ENCODE data around the gene PAX8. TPM values are rescaled to one million over a fixed set of nuclear protein-coding genes. Genes with fewer than 3 reads are reported as not detected.

Gene PAX8
- total and polyA plus RNA-seq, 2 donors (not counting 1 experiment from before 2014, with no cell fraction given) = 0.26 to 0.50 TPM

DNA sequence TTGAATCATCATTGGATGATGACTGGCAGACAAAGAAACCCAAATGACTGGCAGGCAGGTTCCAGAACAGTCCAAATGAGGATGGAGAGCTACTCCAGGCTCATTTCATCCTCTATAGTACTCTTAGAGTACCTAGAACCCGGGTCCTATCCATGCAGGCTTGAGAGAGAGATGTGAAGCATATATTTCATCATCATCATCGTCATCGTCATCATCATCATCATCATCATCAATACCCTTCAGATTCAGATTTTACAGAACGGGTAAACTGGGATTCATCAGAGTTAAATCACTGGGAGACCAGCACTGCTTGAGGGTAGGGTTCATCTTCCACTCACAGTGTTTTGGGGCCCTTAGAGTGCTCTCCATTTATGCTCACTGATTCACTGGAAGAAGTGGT is 52.3 kb downstream of the PAX8 start:
- Histone ChIP-seq H3K9ac (ENCODE audit: insufficient read depth, low read length) (no peak overlapping the region), H3K9me3 (ENCODE audit: control insufficient read depth, insufficient read depth, low read depth, low read length) (no peaks in the 10 kb centered on the region), H3K79me2 (ENCODE audit: control insufficient read depth, insufficient read depth, low read length) (no peaks in the 10 kb centered on the region), H3K4me1 (ENCODE audit: control insufficient read depth, extremely low read depth, insufficient read depth, low read length) (no peaks in the 10 kb centered on the region), H3K4me2 (ENCODE audit: extremely low read depth, insufficient read depth, low read length) (no peak overlapping the region), H3K4me3 (replicated peaks in 1 of 4; ENCODE audit: control extremely low read depth in 1 of 4, insufficient read depth in 1 of 4, low read depth in 3 of 4, low read length in 4 of 4) (no peak overlapping the region), H3K27ac (ENCODE audit: insufficient read depth, low read length) (no peak overlapping the region), H3K36me3 (ENCODE audit: control insufficient read depth, insufficient read depth, low read length) (no peaks in the 10 kb centered on the region), H4K20me1 (ENCODE audit: control insufficient read depth, extremely low read depth, insufficient read depth, low read length) (no peaks in the 10 kb centered on the region), H2AFZ (ENCODE audit: low read length) (no peak overlapping the region), H3K27me3 (ENCODE audit: control insufficient read depth, insufficient read depth, low read length) (no peaks in the 10 kb centered on the region)
- no peak for DNase-seq (ENCODE audit: low read depth in 2 of 2)
- no peak for TF ChIP-seq EZH2 (IDR thresholded peaks at IDR 0.05; ENCODE audit: low read length, missing control alignments)
- TF ChIP-seq, protein P1, sequence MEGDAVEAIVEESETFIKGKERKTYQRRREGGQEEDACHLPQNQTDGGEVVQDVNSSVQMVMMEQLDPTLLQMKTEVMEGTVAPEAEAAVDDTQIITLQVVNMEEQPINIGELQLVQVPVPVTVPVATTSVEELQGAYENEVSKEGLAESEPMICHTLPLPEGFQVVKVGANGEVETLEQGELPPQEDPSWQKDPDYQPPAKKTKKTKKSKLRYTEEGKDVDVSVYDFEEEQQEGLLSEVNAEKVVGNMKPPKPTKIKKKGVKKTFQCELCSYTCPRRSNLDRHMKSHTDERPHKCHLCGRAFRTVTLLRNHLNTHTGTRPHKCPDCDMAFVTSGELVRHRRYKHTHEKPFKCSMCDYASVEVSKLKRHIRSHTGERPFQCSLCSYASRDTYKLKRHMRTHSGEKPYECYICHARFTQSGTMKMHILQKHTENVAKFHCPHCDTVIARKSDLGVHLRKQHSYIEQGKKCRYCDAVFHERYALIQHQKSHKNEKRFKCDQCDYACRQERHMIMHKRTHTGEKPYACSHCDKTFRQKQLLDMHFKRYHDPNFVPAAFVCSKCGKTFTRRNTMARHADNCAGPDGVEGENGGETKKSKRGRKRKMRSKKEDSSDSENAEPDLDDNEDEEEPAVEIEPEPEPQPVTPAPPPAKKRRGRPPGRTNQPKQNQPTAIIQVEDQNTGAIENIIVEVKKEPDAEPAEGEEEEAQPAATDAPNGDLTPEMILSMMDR (conservative IDR thresholded peaks at IDR 0.05 in 1 of 2, IDR thresholded peaks at IDR 0.05 in 1 of 2; ENCODE audit: low read depth in 1 of 2, low read length in 2 of 2) = no peak

DNA sequence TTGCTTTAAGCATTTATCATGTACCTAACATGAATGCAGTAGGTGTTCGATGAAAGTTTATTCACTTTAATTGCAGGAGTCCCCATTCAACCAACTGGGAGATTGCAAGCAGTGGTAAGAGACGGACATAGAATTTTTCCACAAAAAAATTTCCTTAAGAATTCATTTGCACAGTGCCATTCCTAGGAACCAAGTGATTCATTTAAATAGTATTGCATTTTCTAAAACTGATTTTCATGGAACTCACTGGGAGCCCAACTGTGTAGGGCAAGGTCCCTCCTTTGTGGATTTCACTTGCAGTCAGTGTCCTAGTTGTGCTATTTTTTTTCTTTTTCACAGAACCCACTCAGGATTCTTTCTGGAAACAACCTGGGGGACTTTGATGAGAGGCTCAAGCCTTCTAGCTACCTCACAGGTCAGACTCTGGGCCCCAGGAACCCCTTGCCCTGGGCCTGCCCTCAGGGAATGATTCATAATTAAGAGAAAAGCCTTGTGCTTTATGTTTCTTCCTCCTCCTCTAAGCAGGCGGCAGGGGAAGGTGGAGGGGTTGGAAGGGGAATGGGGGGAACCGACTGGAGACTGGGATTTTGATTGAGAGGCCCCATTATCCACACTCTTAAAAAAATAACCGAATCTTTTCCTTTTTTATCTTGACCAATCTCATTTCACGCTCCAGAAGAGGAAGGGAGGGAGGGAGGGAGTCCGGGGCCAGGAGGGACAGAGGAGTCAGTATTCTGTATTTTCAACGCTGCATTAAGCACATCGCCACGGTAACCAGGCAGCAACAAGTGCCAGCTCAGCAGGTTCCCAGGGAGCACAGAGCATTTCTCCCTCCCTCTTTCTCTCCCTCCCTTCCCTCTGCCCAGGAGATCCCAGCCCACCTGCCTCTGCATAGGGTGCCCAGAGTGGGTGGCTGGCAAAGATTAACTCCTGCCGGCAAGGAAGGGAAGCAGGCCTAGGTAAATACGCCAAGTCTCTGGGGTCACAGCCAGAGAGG is 53.2 kb downstream of the PAX8 start:
- Histone ChIP-seq H3K9ac (ENCODE audit: insufficient read depth, low read length) (no peak overlapping the region), H3K27ac (ENCODE audit: insufficient read depth, low read length) (no peak overlapping the region), H3K79me2 (ENCODE audit: control insufficient read depth, insufficient read depth, low read length) (no peaks in the 10 kb centered on the region), H2AFZ (ENCODE audit: low read length) (no peak overlapping the region), H3K4me3 (replicated peaks in 1 of 4; ENCODE audit: control extremely low read depth in 1 of 4, insufficient read depth in 1 of 4, low read depth in 3 of 4, low read length in 4 of 4) (no peak overlapping the region), H3K27me3 (ENCODE audit: control insufficient read depth, insufficient read depth, low read length) (peaks cover 2% of the 10 kb centered on the region), H3K9me3 (ENCODE audit: control insufficient read depth, insufficient read depth, low read depth, low read length) (no peaks in the 10 kb centered on the region), H4K20me1 (ENCODE audit: control insufficient read depth, extremely low read depth, insufficient read depth, low read length) (no peaks in the 10 kb centered on the region), H3K4me2 (ENCODE audit: extremely low read depth, insufficient read depth, low read length) (no peak overlapping the region), H3K4me1 (ENCODE audit: control insufficient read depth, extremely low read depth, insufficient read depth, low read length) (no peaks in the 10 kb centered on the region), H3K36me3 (ENCODE audit: control insufficient read depth, insufficient read depth, low read length) (no peaks in the 10 kb centered on the region)
- peak; percentile 52 to 82 for DNase-seq (ENCODE audit: low read depth in 2 of 2)
- TF ChIP-seq EZH2 (IDR thresholded peaks at IDR 0.05; ENCODE audit: low read length, missing control alignments) = no peak
- TF ChIP-seq, protein P1 (conservative IDR thresholded peaks at IDR 0.05 in 1 of 2, IDR thresholded peaks at IDR 0.05 in 1 of 2; ENCODE audit: low read depth in 1 of 2, low read length in 2 of 2) = no peak

DNA sequence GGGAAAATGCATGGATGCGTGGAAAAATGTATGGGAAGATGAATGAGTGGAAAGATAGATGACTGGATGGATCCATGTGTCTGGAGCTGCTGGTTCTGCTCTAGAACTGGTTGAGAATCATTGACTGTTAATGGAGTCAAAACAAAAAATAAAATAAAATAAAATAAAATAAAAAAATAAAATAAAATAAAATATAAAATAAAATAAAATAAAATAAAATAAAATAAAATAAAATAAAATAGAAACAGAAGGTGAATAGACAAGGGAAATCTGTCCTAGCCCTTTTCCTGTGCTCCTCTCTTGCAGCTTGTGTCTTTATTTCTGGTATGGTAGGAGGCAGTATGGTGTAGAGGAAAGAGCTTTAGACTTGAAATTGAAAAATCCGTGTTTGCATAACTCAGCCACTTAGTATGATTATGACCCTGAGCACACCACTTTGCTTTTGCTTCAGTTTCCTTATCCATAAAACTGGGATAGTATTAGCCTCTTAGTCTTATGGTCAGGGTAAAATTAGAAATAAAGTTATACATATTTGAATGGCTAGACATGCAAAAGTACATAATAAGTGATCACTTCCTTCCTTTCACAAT is 54.0 kb downstream of the PAX8 start:
- H3K4me1 ChIP-seq (ENCODE audit: control insufficient read depth, extremely low read depth, insufficient read depth, low read length) = peaks cover 3% of the 10 kb centered on the region
- no peaks in the 10 kb centered on the region for H3K36me3 ChIP-seq (ENCODE audit: control insufficient read depth, insufficient read depth, low read length)
- H3K9me3 ChIP-seq (ENCODE audit: control insufficient read depth, insufficient read depth, low read depth, low read length) = no peaks in the 10 kb centered on the region
- DNase-seq (ENCODE audit: low read depth in 2 of 2) = no peak
- no peak overlapping the region for H2AFZ ChIP-seq (ENCODE audit: low read length)
- no peak for TF ChIP-seq EZH2 (IDR thresholded peaks at IDR 0.05; ENCODE audit: low read length, missing control alignments)
- TF ChIP-seq, protein P1 (conservative IDR thresholded peaks at IDR 0.05 in 1 of 2, IDR thresholded peaks at IDR 0.05 in 1 of 2; ENCODE audit: low read depth in 1 of 2, low read length in 2 of 2) = no peak
- H3K79me2 ChIP-seq (ENCODE audit: control insufficient read depth, insufficient read depth, low read length) = no peaks in the 10 kb centered on the region
- H3K9ac ChIP-seq (ENCODE audit: insufficient read depth, low read length) = no peak overlapping the region
- no peak overlapping the region for H3K27ac ChIP-seq (ENCODE audit: insufficient read depth, low read length)
- H4K20me1 ChIP-seq (ENCODE audit: control insufficient read depth, extremely low read depth, insufficient read depth, low read length) = no peaks in the 10 kb centered on the region
- no peak overlapping the region for H3K4me2 ChIP-seq (ENCODE audit: extremely low read depth, insufficient read depth, low read length)
- peaks cover 2% of the 10 kb centered on the region for H3K27me3 ChIP-seq (ENCODE audit: control insufficient read depth, insufficient read depth, low read length)
- no peak overlapping the region for H3K4me3 ChIP-seq (replicated peaks in 1 of 4; ENCODE audit: control extremely low read depth in 1 of 4, insufficient read depth in 1 of 4, low read depth in 3 of 4, low read length in 4 of 4)
